Measurements from ENCODE around the gene SYT1.

DNA sequence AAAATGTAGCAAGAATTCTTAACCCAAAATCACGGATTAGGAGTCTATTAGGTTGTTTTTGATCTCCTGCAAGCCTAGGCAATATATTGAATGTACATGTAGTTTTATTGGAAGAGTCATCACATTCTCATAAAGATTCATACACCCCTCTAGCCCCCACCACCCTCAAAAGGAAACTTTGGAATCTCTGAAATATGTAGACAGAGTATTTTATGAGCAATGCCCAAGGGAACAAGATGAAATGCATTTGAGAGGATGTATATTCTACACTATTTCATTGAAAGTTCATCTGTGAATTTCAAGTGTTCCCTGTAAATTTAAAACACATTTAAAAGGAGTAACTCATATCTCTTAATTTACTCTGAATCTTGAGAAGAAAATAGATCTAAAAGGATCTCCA is 103.7 kb downstream of the SYT1 start:
- TF ChIP-seq, protein P1, sequence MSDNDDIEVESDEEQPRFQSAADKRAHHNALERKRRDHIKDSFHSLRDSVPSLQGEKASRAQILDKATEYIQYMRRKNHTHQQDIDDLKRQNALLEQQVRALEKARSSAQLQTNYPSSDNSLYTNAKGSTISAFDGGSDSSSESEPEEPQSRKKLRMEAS (IDR thresholded peaks at IDR 0.05; ENCODE audit: insufficient read depth, insufficient read length): no peak
- TF ChIP-seq, protein P2, sequence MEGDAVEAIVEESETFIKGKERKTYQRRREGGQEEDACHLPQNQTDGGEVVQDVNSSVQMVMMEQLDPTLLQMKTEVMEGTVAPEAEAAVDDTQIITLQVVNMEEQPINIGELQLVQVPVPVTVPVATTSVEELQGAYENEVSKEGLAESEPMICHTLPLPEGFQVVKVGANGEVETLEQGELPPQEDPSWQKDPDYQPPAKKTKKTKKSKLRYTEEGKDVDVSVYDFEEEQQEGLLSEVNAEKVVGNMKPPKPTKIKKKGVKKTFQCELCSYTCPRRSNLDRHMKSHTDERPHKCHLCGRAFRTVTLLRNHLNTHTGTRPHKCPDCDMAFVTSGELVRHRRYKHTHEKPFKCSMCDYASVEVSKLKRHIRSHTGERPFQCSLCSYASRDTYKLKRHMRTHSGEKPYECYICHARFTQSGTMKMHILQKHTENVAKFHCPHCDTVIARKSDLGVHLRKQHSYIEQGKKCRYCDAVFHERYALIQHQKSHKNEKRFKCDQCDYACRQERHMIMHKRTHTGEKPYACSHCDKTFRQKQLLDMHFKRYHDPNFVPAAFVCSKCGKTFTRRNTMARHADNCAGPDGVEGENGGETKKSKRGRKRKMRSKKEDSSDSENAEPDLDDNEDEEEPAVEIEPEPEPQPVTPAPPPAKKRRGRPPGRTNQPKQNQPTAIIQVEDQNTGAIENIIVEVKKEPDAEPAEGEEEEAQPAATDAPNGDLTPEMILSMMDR (IDR thresholded peaks at IDR 0.05; ENCODE audit: extremely low read depth in 1 of 2, insufficient read depth in 1 of 2, low read depth in 1 of 2, low read length in 2 of 2): no peak
- TF ChIP-seq GATA2 (IDR thresholded peaks at IDR 0.05; ENCODE audit: insufficient read depth, insufficient read length, low read depth, low read length) (no peak), POLR2A (IDR thresholded peaks at IDR 0.05; ENCODE audit: low read depth, low read length) (no peak), JUN (IDR thresholded peaks at IDR 0.05; ENCODE audit: borderline replicate concordance, insufficient read depth, insufficient read length, low read depth) (no peak)

Data from endothelial cell of umbilical vein (primary cell).